ENCODE measurements around the gene PLEKHG3. TPM values are rescaled to one million over a fixed set of nuclear protein-coding genes. Genes with fewer than 3 reads are reported as not detected.

PLEKHG3 gene
- total and polyA plus RNA-seq, 10 of the 15 experiments (the other 5 are each of a cell fraction or from before 2014, with no cell fraction given), result 0.03 to 0.73 (median 0.07) TPM; not detected in 5

DNA sequence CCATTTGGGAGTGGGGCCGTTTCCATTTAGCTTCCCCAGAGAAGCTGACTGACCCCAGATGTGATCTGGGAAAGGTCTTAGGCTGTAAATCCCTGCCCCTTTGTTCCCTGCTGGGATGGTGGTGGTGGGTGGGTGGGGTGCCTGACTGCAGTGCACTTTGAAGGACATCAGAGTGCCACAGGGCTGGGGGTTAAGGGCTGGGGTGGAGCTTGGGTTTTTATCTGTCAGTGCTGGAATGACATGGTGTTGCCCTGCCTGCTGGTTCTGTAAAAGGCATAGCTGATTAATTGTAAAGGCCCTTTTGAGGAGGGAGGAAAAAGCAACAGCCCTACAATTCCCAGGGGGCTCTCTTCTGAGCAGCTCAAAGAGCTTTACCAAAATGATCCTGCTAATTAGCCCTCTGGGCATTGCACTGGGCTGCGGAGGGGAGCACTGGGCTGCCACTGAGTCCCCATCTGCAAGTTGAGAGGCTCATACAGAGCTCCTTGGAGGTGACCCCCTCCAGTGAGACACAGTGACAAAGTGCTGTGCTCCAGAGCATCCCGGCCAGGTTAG, 21.1 kb downstream of the PLEKHG3 start:
- Histone ChIP-seq H2AFZ (ENCODE audit: control insufficient read depth, low read depth, low read length) (no peak overlapping the region), H3K4me3 (no peak overlapping the region), H3K27me3 (replicated peaks in 1 of 2; ENCODE audit: control insufficient read depth in 2 of 2, insufficient read depth in 2 of 2, low read length in 1 of 2) (no peaks in the 10 kb centered on the region; a peak in 3 of 4 replicates), H3K9me3 (replicated peaks; ENCODE audit: control insufficient read depth, insufficient read depth, low read length) (no peaks in the 10 kb centered on the region), H3K4me1 (ENCODE audit: control insufficient read depth, insufficient read depth, low read length) (no peaks in the 10 kb centered on the region), H3K4me2 (ENCODE audit: control insufficient read depth, insufficient read depth) (no peak overlapping the region), H3K27ac (ENCODE audit: control insufficient read depth, insufficient read depth) (no peak overlapping the region), H3K79me2 (ENCODE audit: control insufficient read depth, insufficient read depth, low read length) (no peaks in the 10 kb centered on the region), H3K9ac (ENCODE audit: control insufficient read depth, insufficient read depth, low read length) (no peak overlapping the region), H4K20me1 (ENCODE audit: control insufficient read depth, insufficient read depth) (no peaks in the 10 kb centered on the region), H3K36me3 (ENCODE audit: control insufficient read depth in 2 of 2, insufficient read depth in 2 of 2, low read length in 1 of 2) (no peaks in the 10 kb centered on the region)
- peak; percentile 24 for ATAC-seq
- in situ Hi-C loops (cut with MboI), result no loop called here
- SMC1A ChIA-PET (ENCODE audit: uncharacterized antibody, unreplicated experiment), result interaction anchor here (0.7 to 1.2 kb wide), 4 partner anchors 8 to 89 kb away, joined by 3 to 5 read pairs (median 4); no protein-coding TSS in a partner anchor
- POLR2A ChIA-PET, result interaction anchor here (0.6 to 1.5 kb wide), 3 partner anchors 9 to 47 kb away, joined by 3 to 4 read pairs (median 3); no protein-coding TSS in a partner anchor
- TF ChIP-seq MEF2B (IDR thresholded peaks at IDR 0.05; ENCODE audit: partially characterized antibody, poor library complexity, severe bottlenecking), result peak; percentile 73
- TF ChIP-seq IKZF2 (IDR thresholded peaks at IDR 0.05), result no peak
- TF ChIP-seq, protein P1, sequence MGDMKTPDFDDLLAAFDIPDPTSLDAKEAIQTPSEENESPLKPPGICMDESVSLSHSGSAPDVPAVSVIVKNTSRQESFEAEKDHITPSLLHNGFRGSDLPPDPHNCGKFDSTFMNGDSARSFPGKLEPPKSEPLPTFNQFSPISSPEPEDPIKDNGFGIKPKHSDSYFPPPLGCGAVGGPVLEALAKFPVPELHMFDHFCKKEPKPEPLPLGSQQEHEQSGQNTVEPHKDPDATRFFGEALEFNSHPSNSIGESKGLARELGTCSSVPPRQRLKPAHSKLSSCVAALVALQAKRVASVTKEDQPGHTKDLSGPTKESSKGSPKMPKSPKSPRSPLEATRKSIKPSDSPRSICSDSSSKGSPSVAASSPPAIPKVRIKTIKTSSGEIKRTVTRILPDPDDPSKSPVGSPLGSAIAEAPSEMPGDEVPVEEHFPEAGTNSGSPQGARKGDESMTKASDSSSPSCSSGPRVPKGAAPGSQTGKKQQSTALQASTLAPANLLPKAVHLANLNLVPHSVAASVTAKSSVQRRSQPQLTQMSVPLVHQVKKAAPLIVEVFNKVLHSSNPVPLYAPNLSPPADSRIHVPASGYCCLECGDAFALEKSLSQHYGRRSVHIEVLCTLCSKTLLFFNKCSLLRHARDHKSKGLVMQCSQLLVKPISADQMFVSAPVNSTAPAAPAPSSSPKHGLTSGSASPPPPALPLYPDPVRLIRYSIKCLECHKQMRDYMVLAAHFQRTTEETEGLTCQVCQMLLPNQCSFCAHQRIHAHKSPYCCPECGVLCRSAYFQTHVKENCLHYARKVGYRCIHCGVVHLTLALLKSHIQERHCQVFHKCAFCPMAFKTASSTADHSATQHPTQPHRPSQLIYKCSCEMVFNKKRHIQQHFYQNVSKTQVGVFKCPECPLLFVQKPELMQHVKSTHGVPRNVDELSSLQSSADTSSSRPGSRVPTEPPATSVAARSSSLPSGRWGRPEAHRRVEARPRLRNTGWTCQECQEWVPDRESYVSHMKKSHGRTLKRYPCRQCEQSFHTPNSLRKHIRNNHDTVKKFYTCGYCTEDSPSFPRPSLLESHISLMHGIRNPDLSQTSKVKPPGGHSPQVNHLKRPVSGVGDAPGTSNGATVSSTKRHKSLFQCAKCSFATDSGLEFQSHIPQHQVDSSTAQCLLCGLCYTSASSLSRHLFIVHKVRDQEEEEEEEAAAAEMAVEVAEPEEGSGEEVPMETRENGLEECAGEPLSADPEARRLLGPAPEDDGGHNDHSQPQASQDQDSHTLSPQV (IDR thresholded peaks at IDR 0.05), result no peak
- TF ChIP-seq KDM1A (IDR thresholded peaks at IDR 0.05; ENCODE audit: borderline replicate concordance), result no peak
- TF ChIP-seq EZH2 (IDR thresholded peaks at IDR 0.05; ENCODE audit: borderline replicate concordance, control insufficient read depth, low read depth, low read length), result no peak
- 0 out of 2 replicates have a peak, but pooled peaks have one; percentile 24 for TF ChIP-seq MTA2 (IDR thresholded peaks at IDR 0.05; ENCODE audit: low read depth)
- TF ChIP-seq, protein P2, sequence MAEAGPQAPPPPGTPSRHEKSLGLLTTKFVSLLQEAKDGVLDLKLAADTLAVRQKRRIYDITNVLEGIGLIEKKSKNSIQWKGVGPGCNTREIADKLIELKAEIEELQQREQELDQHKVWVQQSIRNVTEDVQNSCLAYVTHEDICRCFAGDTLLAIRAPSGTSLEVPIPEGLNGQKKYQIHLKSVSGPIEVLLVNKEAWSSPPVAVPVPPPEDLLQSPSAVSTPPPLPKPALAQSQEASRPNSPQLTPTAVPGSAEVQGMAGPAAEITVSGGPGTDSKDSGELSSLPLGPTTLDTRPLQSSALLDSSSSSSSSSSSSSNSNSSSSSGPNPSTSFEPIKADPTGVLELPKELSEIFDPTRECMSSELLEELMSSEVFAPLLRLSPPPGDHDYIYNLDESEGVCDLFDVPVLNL (IDR thresholded peaks at IDR 0.05; ENCODE audit: low read depth, low read length), result no peak
- DNase-seq (ENCODE audit: low read depth, low spot score), result no peak
- intact Hi-C loops (cut with micrococcal nuclease; ENCODE audit: unreplicated experiment), result no loop called here
- FAIRE-seq, result no peak
- no TSS peak for BruUV-seq (replicated peaks)
- RAD21 ChIA-PET (ENCODE audit: unreplicated experiment), result interaction anchor here (1.2 to 2.1 kb wide), 2 partner anchors 24 to 54 kb away, joined by 4 to 6 read pairs; no protein-coding TSS in a partner anchor
- WGBS (ENCODE audit: insufficient coverage, insufficient replicate concordance, low lambda C conversion rate, missing lambda C conversion rate), result 43% methylated on average over 3 of the region's 3 CpGs
- CTCF ChIA-PET, result interaction anchor here (0.8 to 1.4 kb wide), 5 partner anchors 10 to 55 kb away, joined by 3 to 6 read pairs (median 4); no protein-coding TSS in a partner anchor
